ENCODE results near the gene OR12D2. TPM values are rescaled to one million over a fixed set of nuclear protein-coding genes. Genes with fewer than 3 reads are reported as not detected.

Gene OR12D2
- total RNA-seq, 1 donor from 2014 or later: not detected

Other genes starting within 250 kb of the OR12D2 start
- 2.9 TPM for gene OR2J2, start 224.7 kb upstream of the OR12D2 start, total RNA-seq (ENCODE audit: insufficient read depth, low replicate concordance)
- gene OR14J1, start 93.9 kb upstream of the OR12D2 start, total RNA-seq (ENCODE audit: insufficient read depth, low replicate concordance): 1.4 TPM
- gene OR5V1, start 26.8 kb upstream of the OR12D2 start, total RNA-seq (ENCODE audit: insufficient read depth, low replicate concordance): 9.1 TPM
- gene OR12D3, start 20.3 kb upstream of the OR12D2 start, total RNA-seq (ENCODE audit: insufficient read depth, low replicate concordance): 3.6 TPM
- 1.7 TPM for gene OR12D1, start 19.3 kb downstream of the OR12D2 start, total RNA-seq (ENCODE audit: insufficient read depth, low replicate concordance)
- gene OR10C1, start 43.7 kb downstream of the OR12D2 start, total RNA-seq (ENCODE audit: insufficient read depth, low replicate concordance): 3.1 TPM
- gene OR11A1, start 61.4 kb downstream of the OR12D2 start, total RNA-seq (ENCODE audit: insufficient read depth, low replicate concordance): 4.8 TPM
- 1.2 TPM for gene OR2H1, start 61.5 kb downstream of the OR12D2 start, total RNA-seq (ENCODE audit: insufficient read depth, low replicate concordance)
- 1.4 TPM for gene MAS1L, start 92.3 kb downstream of the OR12D2 start, total RNA-seq (ENCODE audit: insufficient read depth, low replicate concordance)
- gene UBD, start 164.1 kb downstream of the OR12D2 start, total RNA-seq (ENCODE audit: insufficient read depth, low replicate concordance): 1.9 TPM
- 0.48 TPM for gene OR2H2, start 189.5 kb downstream of the OR12D2 start, total RNA-seq (ENCODE audit: insufficient read depth, low replicate concordance)
- gene GABBR1, start 237.6 kb downstream of the OR12D2 start, total RNA-seq (ENCODE audit: insufficient read depth, low replicate concordance): 32.0 TPM

Data from umbilical cord (tissue), 1 donor.